NT2/D1 (cell line): Measurements from ENCODE around the gene KPNA6.
"Not testable (repeated sequence)": the region's sequence is repeated elsewhere in the genome, so short reads cannot be mapped to it uniquely, and the experiment has no call there.

Experiments used
- DNase-seq: peaks from one replicate; pipeline ENCODE4 v3.0.0-alpha.2; 2011; ENCODE audit warnings: low read depth, low spot score
- H3K27me3 ChIP-seq: 2 replicates; pipeline ENCODE4 v1.6.0; 2011; ENCODE audit warnings: mild to moderate bottlenecking; ENCODE audit not compliant: insufficient read length, insufficient read depth
- H3K36me3 ChIP-seq: 2 replicates; pipeline ENCODE4 v1.6.1; 2011; ENCODE audit warnings: mild to moderate bottlenecking, low read length, mixed read lengths; ENCODE audit not compliant: insufficient read depth, insufficient read length
- H3K4me1 ChIP-seq: 2 replicates; pipeline ENCODE4 v1.5.1; 2011; ENCODE audit not compliant: insufficient read depth, insufficient read length
- H3K4me3 ChIP-seq: 2 replicates; pipeline ENCODE4 v1.5.1; 2011; ENCODE audit warnings: low read depth; ENCODE audit not compliant: insufficient read length
- H3K9ac ChIP-seq: 2 replicates; pipeline ENCODE4 v1.6.0; 2011; ENCODE audit warnings: low read depth; ENCODE audit not compliant: insufficient read length
- H3K9me3 ChIP-seq: 2 replicates; pipeline ENCODE4 v1.5.1; 2011; ENCODE audit warnings: mild to moderate bottlenecking, low read length; ENCODE audit not compliant: insufficient read depth
- SUZ12 ChIP-seq: IDR thresholded peaks from 2 replicates; pipeline ENCODE4 v1.6.1; 2011; ENCODE audit not compliant: insufficient read length, insufficient read depth; ENCODE audit errors: extremely low read depth
- YY1 ChIP-seq: IDR thresholded peaks from 2 replicates; pipeline ENCODE4 v1.6.1; 2011; ENCODE audit not compliant: insufficient read length, insufficient read depth
- ZNF274 ChIP-seq: IDR thresholded peaks from 2 replicates; pipeline ENCODE4 v1.6.1; 2011; ENCODE audit warnings: mild to moderate bottlenecking, low read depth, low read length

The KPNA6 gene

GRCh38 chr1:32114420-32114819 lies 6.6 kb downstream of the KPNA6 start:
- DNase-seq: no peak
- Histone ChIP-seq H3K27me3 (no peaks in the 10 kb centered on the region), H3K9me3 (no peaks in the 10 kb centered on the region), H3K4me1 (peaks cover 3% of the 10 kb centered on the region), H3K4me3 (no peak overlapping the region), H3K36me3 (peaks cover 43% of the 10 kb centered on the region), H3K9ac (no peak overlapping the region)
- TF ChIP-seq SUZ12 (no peak), ZNF274 (no peak), YY1 (no peak)

GRCh38 chr1:32115496-32115895 lies 7.6 kb downstream of the KPNA6 start:
- Histone ChIP-seq H3K4me1 (peaks cover 3% of the 10 kb centered on the region), H3K27me3 (no peaks in the 10 kb centered on the region), H3K9ac (no peak overlapping the region), H3K36me3 (peaks cover 39% of the 10 kb centered on the region), H3K4me3 (no peak overlapping the region), H3K9me3 (no peaks in the 10 kb centered on the region)
- DNase-seq: no peak
- TF ChIP-seq SUZ12 (no peak), ZNF274 (no peak), YY1 (no peak)

GRCh38 chr1:32116531-32116930 lies 8.7 kb downstream of the KPNA6 start:
- H3K27me3 ChIP-seq: no peaks in the 10 kb centered on the region
- TF ChIP-seq ZNF274 (no peak), SUZ12 (no peak)
- H3K4me1 ChIP-seq: peaks cover 3% of the 10 kb centered on the region
- H3K9ac ChIP-seq: no peak overlapping the region
- H3K36me3 ChIP-seq: peaks cover 33% of the 10 kb centered on the region
- no peak for DNase-seq
- H3K4me3 ChIP-seq: no peak overlapping the region
- no peaks in the 10 kb centered on the region for H3K9me3 ChIP-seq

- no peaks in the 10 kb centered on the region for H3K9me3 ChIP-seq
- DNase-seq: no peak
These were observed 14.3 kb downstream of the KPNA6 start for GRCh38 chr1:32122151-32122550.

GRCh38 chr1:32123361-32123760 lies 15.5 kb downstream of the KPNA6 start:
- not testable (repeated sequence) for H3K4me3 ChIP-seq, H3K27me3 ChIP-seq, H3K4me1 ChIP-seq, H3K9me3 ChIP-seq, H3K9ac ChIP-seq, DNase-seq
- H3K36me3 ChIP-seq: peaks cover 10% of the 10 kb centered on the region

More at GRCh38 chr1:32122151-32122550, 14.3 kb downstream of the KPNA6 start:
- peaks cover 4% of the 10 kb centered on the region for H3K36me3 ChIP-seq
- H3K4me1 ChIP-seq: no peaks in the 10 kb centered on the region
- TF ChIP-seq YY1 (no peak), ZNF274 (no peak), SUZ12 (no peak)
- no peak overlapping the region for H3K4me3 ChIP-seq
- H3K9ac ChIP-seq: no peak overlapping the region
- H3K27me3 ChIP-seq: no peaks in the 10 kb centered on the region

- H3K9ac ChIP-seq: no peak overlapping the region
- H3K36me3 ChIP-seq: peaks cover 26% of the 10 kb centered on the region
- no peak for DNase-seq
- TF ChIP-seq SUZ12 (no peak), YY1 (no peak), ZNF274 (no peak)
- no peaks in the 10 kb centered on the region for H3K9me3 ChIP-seq
- no peaks in the 10 kb centered on the region for H3K4me1 ChIP-seq
- H3K4me3 ChIP-seq: no peak overlapping the region
- H3K27me3 ChIP-seq: no peaks in the 10 kb centered on the region
These were observed 17.5 kb downstream of the KPNA6 start for GRCh38 chr1:32125313-32125712.

GRCh38 chr1:32126770-32127169 lies 18.9 kb downstream of the KPNA6 start:
- peaks cover 36% of the 10 kb centered on the region for H3K36me3 ChIP-seq
- no peak overlapping the region for H3K9ac ChIP-seq
- no peak for DNase-seq
- no peaks in the 10 kb centered on the region for H3K9me3 ChIP-seq
- H3K4me1 ChIP-seq: no peaks in the 10 kb centered on the region
- H3K4me3 ChIP-seq: no peak overlapping the region
- H3K27me3 ChIP-seq: no peaks in the 10 kb centered on the region
- TF ChIP-seq ZNF274 (no peak), SUZ12 (no peak), YY1 (no peak)

- peaks cover 36% of the 10 kb centered on the region for H3K36me3 ChIP-seq
- H3K9ac ChIP-seq: no peak overlapping the region
- TF ChIP-seq YY1: no peak
- no peak for TF ChIP-seq ZNF274
- no peak for TF ChIP-seq SUZ12
- H3K4me1 ChIP-seq: no peaks in the 10 kb centered on the region
- H3K27me3 ChIP-seq: no peaks in the 10 kb centered on the region
- no peaks in the 10 kb centered on the region for H3K9me3 ChIP-seq
- H3K4me3 ChIP-seq: no peak overlapping the region
- DNase-seq: no peak
These were observed 19.7 kb downstream of the KPNA6 start for GRCh38 chr1:32127409-32128198.
